ENCODE data around the gene COMMD3. TPM values are rescaled to one million over a fixed set of nuclear protein-coding genes. Genes with fewer than 3 reads are reported as not detected.
A peak's percentile ranks its signal among the peaks of the same experiment; 100 is the strongest.
"Not testable (repeated sequence)": the region's sequence is repeated elsewhere in the genome, so short reads cannot be mapped to it uniquely, and the experiment has no call there.

The COMMD3 gene
- total RNA-seq, 1 experiment from 2014 or later, result 90.5 TPM

DNA sequence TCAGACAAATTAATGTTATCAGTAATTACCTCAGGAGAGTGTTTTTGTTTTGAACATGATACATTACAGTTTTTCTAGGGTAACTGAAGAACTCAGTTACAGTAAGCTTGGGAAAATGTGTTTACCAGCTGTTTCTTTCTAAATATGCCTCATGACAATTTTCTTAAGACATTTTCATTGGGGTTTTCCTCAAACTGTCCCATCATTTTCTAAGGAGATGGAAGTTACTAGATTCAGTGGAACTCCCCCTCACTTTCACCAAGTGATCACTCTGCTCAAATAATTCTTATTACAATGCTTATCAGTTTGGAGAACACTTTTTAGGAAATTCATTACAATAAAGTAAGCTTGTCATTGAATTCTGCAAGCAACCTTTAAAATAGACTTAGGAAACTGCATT lies 22.7 kb downstream of the COMMD3 start:
- DNase-seq (ENCODE audit: low spot score), result no peak

DNA sequence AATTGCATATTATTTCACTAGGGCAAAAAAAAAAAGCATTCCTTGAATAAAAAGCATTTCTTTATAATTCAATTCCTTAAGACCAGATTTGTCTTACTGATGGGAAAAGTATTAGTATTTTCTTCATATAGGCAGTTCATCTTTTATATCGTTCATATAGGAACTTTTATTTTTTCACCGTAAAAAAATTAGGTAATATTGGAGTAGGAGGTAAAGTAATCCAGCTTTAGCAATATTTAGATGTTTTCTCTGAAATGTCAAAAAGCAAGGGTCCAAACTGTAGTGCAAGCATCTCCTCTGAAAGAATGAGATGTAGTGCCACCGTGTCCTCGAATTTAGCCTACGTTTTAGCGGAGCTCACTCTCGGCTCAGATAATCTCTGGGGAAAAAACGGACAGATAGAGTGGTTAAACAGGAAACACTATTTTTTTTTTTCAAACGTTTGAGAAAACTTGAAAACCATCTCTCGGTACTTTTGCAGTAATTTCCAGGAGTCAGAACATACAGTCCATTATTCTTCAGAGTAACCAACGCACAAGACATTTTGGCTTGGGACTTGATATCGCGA lies 23.7 kb downstream of the COMMD3 start:
- DNase-seq (ENCODE audit: low spot score), result no peak

DNA sequence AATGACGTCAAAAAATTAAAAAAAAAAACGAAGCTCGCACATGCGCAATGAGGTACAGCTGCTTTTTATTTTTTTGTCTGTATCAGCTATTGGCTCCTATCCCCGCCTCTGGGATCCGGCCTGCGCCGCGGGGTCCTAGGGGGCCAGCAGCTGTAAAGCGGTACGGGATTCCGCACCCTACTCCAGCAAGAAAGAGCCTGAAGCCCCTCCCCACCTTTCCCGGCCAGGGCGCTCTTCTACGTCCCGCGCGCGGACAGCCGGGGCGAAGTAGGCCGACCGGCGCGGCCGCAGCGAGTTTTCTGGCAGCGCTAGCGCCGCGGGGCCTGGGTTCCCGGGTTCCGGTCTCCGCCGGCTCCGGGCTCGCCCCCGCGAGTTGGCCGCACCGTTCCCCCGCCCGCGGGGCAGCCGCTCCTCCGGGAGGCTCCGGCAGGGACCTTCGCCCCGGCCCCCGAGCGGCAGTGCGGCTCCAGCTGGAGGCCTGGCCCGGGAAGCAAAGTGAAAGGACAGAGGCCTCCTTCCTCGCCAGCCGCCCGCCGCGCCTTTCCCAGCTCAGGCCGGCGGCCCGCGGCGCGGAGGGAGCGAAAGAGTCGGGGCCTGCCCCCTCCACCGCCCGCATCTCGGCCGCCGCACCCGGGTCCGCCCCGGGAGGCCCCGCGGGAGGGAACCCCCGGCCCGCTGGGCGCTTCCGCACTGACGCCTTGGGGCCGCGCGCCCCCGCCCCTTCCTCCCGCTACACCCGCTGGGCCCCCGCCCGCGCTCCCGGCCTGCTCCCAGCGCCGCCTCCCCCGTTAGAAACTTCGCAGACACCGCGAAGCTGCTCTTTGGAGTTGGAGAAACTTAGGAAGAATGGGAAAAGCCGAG lies 24.4 kb downstream of the COMMD3 start:
- DNase-seq (ENCODE audit: low spot score), result peak; percentile 75

- DNase-seq (ENCODE audit: low spot score), result peak; percentile 32
Observed at GRCh38 chr10:22341190-22341925, 25.2 kb downstream of the COMMD3 start.

- DNase-seq (ENCODE audit: low spot score), result no peak
Observed at GRCh38 chr10:22341926-22342196, 25.7 kb downstream of the COMMD3 start.

- no peak for DNase-seq (ENCODE audit: low spot score)
Observed at GRCh38 chr10:22342421-22342820, 26.2 kb downstream of the COMMD3 start.

DNA sequence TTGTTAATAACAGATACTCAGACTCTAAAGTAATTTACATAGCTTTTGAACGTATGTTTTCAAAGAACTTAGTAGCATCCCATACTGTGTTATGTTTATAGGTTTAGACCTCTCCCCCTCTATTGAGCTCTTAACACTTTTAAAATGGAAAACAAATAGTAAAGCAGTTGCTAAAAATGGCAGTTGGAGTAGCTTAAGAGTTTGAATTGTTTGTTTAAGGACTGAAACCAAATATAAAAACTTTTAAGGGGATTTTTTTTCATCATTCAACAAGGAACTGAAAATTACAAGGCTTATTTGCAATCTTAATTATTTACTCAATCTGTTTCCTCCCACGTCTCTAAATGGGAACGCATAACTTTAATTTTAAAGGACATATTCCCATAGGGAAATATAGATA lies 27.5 kb downstream of the COMMD3 start:
- DNase-seq (ENCODE audit: low spot score), result no peak

- no peak for DNase-seq (ENCODE audit: low spot score)
Observed at GRCh38 chr10:22344249-22344648, 28.1 kb downstream of the COMMD3 start.

GRCh38 chr10:22344781-22345300 lies 28.7 kb downstream of the COMMD3 start:
- no peak for DNase-seq (ENCODE audit: low spot score)

DNA sequence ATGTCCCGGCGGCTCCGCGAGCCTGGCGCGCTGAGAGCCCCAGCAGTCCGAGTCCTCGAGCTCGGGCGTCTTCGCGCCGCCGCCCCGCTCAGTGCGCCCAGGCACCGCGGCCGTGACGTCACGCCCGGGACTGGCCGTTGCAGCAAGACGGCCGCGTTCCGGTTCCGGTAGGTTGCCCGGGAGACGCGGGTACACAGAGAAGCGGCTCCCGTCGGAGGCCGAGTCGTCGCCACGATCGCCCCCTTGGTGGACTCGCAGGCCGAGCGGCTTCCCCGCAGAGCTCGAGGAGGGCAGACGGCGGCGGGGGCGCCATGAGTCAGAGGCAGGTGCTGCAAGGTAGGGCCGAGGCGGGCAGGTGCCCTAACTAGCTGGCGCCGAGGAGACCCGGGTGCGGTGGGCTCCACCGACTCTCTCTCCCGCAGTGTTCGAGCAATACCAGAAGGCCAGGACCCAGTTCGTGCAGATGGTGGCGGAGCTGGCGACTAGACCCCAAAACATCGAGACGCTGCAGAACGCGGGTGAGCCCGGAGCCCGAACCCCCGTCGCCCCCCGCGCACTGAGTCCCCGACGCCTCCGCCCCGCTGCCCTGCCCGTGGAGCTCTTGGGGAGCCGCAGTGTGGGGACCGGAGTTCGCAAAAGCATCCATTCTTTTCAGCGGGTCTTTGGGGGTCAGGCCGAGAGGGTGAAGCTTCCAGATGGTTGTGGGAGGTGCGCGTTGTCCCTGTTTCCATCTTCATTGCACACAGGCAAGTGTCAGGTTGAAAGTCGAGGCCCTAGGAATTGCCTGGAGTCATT lies 29.3 kb downstream of the COMMD3 start, which contains the start of gene SPAG6:
Gene SPAG6 (plus strand): TSS at position 196 of the 795 bp plus-strand sequence. CDS start 116 bp downstream, at position 312.
- no peak for DNase-seq (ENCODE audit: low spot score)

- DNase-seq (ENCODE audit: low spot score), result no peak
Observed at GRCh38 chr10:22346096-22346661, 30.0 kb downstream of the COMMD3 start.

DNA sequence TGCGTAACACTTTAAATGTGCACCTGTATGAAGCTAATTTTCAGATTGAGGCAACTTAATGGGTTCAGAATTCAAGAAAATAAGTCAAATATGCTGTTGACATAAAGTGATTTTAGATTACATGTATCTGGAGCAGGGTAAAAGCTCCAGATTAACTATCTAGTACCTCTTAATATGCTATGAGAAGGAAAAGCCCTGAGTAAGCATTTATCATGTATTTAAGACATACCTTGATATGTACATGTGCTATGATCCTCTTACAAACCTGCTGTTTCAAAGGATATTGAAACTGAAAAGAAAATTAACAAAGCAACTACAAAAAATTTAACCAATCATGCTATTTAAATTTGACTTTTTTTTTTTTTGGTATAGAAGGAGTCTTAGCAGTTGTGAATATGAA lies 33.6 kb downstream of the COMMD3 start:
- no peak for DNase-seq (ENCODE audit: low spot score)

DNA sequence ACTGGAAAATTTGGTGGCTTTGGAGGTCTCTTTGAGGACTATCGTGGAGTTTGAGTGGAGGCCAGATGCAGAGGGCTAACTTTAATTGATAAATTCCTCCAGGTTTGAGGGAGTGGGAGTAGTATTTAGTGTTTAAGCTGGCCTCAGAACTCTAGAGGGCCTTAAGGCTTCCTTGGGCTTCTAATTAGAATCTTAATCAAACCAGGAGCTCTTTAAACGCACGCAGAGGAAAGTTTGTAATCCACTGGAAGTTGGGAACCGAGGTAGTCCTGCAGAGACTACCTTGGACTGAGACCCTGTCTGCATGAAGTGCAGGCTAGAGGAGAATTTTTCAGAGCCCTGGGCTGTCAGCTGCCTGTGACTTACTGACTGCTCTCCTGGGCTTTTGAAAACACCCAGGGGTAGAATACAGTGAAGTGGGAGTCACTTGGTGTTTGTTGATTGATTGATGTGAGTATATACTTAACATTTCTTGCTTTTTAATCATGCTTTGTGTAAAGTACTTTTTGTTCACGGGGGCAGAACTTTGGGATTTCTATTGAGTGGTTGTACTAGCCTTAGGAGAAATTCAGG lies 35.0 kb downstream of the COMMD3 start:
- DNase-seq (ENCODE audit: low spot score), result no peak

DNA sequence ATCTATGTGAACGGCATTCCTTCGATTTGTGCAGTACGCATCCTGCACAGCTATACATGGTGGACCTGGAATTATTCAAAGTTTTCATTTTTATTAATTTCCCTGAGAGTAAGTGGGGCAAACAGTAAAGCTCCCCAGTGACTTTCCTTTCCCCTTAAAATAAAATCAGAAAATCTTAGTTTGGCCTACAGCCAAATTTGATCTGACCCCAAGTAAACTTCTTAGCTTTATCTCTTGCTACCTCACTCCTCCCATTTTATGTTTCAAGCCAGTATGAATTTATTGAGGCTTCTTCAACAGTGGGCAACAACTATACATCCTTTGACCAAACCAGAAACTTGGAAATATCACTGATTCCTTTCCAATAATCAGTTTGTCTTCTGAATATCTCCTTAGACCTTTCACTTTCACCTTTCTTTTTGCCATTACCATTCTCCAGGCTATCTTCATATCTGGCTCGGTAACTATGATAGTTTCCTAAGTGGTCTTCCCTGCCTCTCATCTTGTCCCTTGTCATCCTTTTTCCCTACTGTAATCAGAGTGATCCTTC lies 40.2 kb downstream of the COMMD3 start:
- no peak for DNase-seq (ENCODE audit: low spot score)

GRCh38 chr10:22357770-22358169 lies 41.6 kb downstream of the COMMD3 start:
- DNase-seq (ENCODE audit: low spot score), result not testable (repeated sequence)

- DNase-seq (ENCODE audit: low spot score), result no peak
Observed at GRCh38 chr10:22363305-22363704, 47.1 kb downstream of the COMMD3 start.

DNA sequence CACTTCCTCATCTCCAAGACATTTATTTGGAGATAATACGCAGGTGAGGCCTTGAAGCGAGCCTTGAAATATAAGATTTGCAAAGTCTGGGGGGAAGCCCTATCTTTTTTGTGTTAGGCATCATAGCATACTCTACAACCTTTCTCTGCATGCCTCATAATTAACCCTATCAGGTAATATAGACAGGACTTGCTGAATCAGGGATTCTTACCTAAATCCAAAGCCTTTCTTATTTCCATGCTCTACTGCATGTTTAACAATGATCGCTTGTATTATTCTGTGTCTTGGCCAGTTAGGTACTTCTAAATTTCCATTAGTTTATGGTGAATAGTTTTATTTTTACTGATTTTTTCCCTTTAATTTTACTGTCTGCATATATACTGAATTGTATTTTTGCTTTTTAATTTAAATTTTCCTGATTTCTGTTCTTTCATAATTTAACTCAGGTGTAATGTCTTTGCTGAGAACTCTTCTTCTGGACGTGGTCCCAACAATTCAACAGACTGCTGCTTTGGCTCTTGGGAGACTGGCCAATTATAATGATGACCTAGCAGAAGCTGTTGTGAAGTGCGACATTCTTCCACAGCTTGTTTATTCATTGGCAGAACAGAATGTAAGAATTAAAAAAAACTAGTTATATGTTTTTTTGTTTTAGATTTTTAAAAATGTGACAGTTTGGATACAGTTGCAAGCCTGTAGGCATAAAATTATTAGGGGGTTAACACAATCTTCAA lies 48.4 kb downstream of the COMMD3 start:
- no peak for DNase-seq (ENCODE audit: low spot score)

GRCh38 chr10:22365233-22365632 lies 49.0 kb downstream of the COMMD3 start:
- no peak for DNase-seq (ENCODE audit: low spot score)

- DNase-seq (ENCODE audit: low spot score), result no peak
Observed at GRCh38 chr10:22365644-22366434, 49.7 kb downstream of the COMMD3 start.

DNA sequence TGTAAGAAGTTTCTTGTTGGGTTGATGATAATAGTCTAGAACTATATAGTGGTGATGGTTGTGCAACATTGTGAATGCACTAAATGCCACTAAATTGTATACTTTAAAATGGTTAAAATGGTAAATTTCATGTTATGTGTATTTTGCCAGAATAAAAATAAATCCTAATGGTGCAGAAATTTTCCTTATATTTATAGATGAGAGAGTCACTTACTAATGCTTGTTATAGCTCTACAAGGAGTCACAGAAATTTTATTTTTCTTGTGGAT lies 50.2 kb downstream of the COMMD3 start:
- no peak for DNase-seq (ENCODE audit: low spot score)
